ENCODE results near the gene CRYGA. TPM values are rescaled to one million over a fixed set of nuclear protein-coding genes. Genes with fewer than 3 reads are reported as not detected.

The CRYGA gene
- total RNA-seq, 2 donors from 2014 or later, result not detected

GRCh38 chr2:208189069-208189809, 25.9 kb upstream of the CRYGA start:
- DNase-seq (ENCODE audit: low spot score), result no peak
- intact Hi-C loops (cut with DNase I), result no loop called here
- TF ChIP-seq, protein P1, sequence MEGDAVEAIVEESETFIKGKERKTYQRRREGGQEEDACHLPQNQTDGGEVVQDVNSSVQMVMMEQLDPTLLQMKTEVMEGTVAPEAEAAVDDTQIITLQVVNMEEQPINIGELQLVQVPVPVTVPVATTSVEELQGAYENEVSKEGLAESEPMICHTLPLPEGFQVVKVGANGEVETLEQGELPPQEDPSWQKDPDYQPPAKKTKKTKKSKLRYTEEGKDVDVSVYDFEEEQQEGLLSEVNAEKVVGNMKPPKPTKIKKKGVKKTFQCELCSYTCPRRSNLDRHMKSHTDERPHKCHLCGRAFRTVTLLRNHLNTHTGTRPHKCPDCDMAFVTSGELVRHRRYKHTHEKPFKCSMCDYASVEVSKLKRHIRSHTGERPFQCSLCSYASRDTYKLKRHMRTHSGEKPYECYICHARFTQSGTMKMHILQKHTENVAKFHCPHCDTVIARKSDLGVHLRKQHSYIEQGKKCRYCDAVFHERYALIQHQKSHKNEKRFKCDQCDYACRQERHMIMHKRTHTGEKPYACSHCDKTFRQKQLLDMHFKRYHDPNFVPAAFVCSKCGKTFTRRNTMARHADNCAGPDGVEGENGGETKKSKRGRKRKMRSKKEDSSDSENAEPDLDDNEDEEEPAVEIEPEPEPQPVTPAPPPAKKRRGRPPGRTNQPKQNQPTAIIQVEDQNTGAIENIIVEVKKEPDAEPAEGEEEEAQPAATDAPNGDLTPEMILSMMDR (IDR thresholded peaks at IDR 0.05), result no peak
- TF ChIP-seq POLR2AphosphoS5 (IDR thresholded peaks at IDR 0.05), result no peak
- no peak for TF ChIP-seq POLR2A (IDR thresholded peaks at IDR 0.05)
- Histone ChIP-seq H3K9me3 (no peaks in the 10 kb centered on the region), H3K27me3 (replicated peaks; ENCODE audit: insufficient read depth) (no peaks in the 10 kb centered on the region), H3K4me3 (no peak overlapping the region), H3K36me3 (no peaks in the 10 kb centered on the region), H3K27ac (no peak overlapping the region), H3K4me1 (replicated peaks) (no peaks in the 10 kb centered on the region)
- 43% methylated on average over 5 of the region's 5 CpGs for WGBS

- DNase-seq (ENCODE audit: low spot score), result no peak
- no peak overlapping the region for H3K27ac ChIP-seq
- intact Hi-C loops (cut with DNase I), result no loop called here
- H3K36me3 ChIP-seq, result no peaks in the 10 kb centered on the region
- 89% methylated on average over 2 of the region's 2 CpGs for WGBS
- TF ChIP-seq, protein P1 (IDR thresholded peaks at IDR 0.05), result no peak
- TF ChIP-seq POLR2A (IDR thresholded peaks at IDR 0.05) (no peak), POLR2AphosphoS5 (IDR thresholded peaks at IDR 0.05) (no peak)
- no peaks in the 10 kb centered on the region for H3K9me3 ChIP-seq
- no peaks in the 10 kb centered on the region for H3K4me1 ChIP-seq (replicated peaks)
- H3K4me3 ChIP-seq, result no peak overlapping the region
- H3K27me3 ChIP-seq (replicated peaks; ENCODE audit: insufficient read depth), result no peaks in the 10 kb centered on the region
Measured at GRCh38 chr2:208186893-208187292, 23.5 kb upstream of the CRYGA start.

DNA sequence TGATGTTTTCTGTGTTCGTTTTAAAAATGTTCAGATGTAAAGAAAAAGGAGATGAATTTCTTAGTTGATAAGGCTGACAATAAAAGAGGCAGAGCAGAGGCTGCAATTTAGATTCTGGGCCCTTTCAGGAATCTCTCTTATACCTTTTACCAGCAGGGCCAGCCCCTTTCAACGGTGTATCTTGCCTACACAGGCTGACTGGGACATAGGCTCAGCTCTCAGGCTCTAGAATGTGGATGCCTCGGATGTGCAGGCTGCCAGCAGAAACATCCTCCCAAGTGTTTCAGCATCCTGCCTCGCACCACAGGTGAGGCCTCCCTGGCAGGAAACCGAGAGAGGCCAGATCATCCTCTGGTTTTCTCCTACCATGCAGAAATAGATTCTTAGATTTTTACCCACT, 23.1 kb upstream of the CRYGA start:
- Histone ChIP-seq H3K27ac (no peak overlapping the region), H3K4me3 (no peak overlapping the region), H3K4me1 (replicated peaks) (no peaks in the 10 kb centered on the region), H3K27me3 (replicated peaks; ENCODE audit: insufficient read depth) (no peaks in the 10 kb centered on the region), H3K9me3 (no peaks in the 10 kb centered on the region), H3K36me3 (no peaks in the 10 kb centered on the region)
- intact Hi-C loops (cut with DNase I), result no loop called here
- DNase-seq (ENCODE audit: low spot score), result no peak
- TF ChIP-seq, protein P1 (IDR thresholded peaks at IDR 0.05), result no peak
- TF ChIP-seq POLR2A (IDR thresholded peaks at IDR 0.05) (no peak), POLR2AphosphoS5 (IDR thresholded peaks at IDR 0.05) (no peak)
- 81% methylated on average over 5 of the region's 5 CpGs for WGBS

- H3K4me1 ChIP-seq (replicated peaks), result no peaks in the 10 kb centered on the region
- intact Hi-C loops (cut with DNase I), result no loop called here
- H3K27ac ChIP-seq, result no peak overlapping the region
- H3K27me3 ChIP-seq (replicated peaks; ENCODE audit: insufficient read depth), result no peaks in the 10 kb centered on the region
- 21% methylated on average over 12 of the region's 12 CpGs for WGBS
- no peak overlapping the region for H3K4me3 ChIP-seq
- no peaks in the 10 kb centered on the region for H3K9me3 ChIP-seq
- H3K36me3 ChIP-seq, result no peaks in the 10 kb centered on the region
- no peak for DNase-seq (ENCODE audit: low spot score)
- TF ChIP-seq, protein P1 (IDR thresholded peaks at IDR 0.05), result no peak
- no peak for TF ChIP-seq POLR2AphosphoS5 (IDR thresholded peaks at IDR 0.05)
- TF ChIP-seq POLR2A (IDR thresholded peaks at IDR 0.05), result no peak
Measured at GRCh38 chr2:208183972-208184705, 20.8 kb upstream of the CRYGA start.

Measured in prostate gland (tissue), 2 donors.